GM21786 (cell line): Measurements from ENCODE around the gene APOD.

Experiments
- ATAC-seq: cut with Tn5 transposase; IDR thresholded peaks from one replicate; pipeline ENCODE4 v1.9.1; 2021; ENCODE audit not compliant: unreplicated experiment

Gene APOD

GRCh38 chr3:195587824-195588223 is 4.1 kb upstream of the APOD start:
- no peak for ATAC-seq

GRCh38 chr3:195587406-195587805 is 3.7 kb upstream of the APOD start:
- no peak for ATAC-seq

GRCh38 chr3:195584543-195584870 is 767 bp upstream of the APOD start:
- ATAC-seq, result no peak

- ATAC-seq, result no peak
Observed at GRCh38 chr3:195582947-195583346, 793 bp downstream of the APOD start.

- ATAC-seq, result no peak
Observed at GRCh38 chr3:195580744-195581443, 2.8 kb downstream of the APOD start.

GRCh38 chr3:195579281-195579680 is 4.5 kb downstream of the APOD start:
- ATAC-seq, result no peak

- ATAC-seq, result no peak
Observed at GRCh38 chr3:195578565-195578964, 5.2 kb downstream of the APOD start.

- ATAC-seq, result no peak
Observed at GRCh38 chr3:195577645-195578177, 6.0 kb downstream of the APOD start.

GRCh38 chr3:195574497-195575304 is 9.0 kb downstream of the APOD start:
- no peak for ATAC-seq

GRCh38 chr3:195573611-195574496 is 9.9 kb downstream of the APOD start:
- ATAC-seq, result no peak

- ATAC-seq, result no peak
Observed at GRCh38 chr3:195571361-195571760, 12.4 kb downstream of the APOD start.

GRCh38 chr3:195570912-195571311 is 12.8 kb downstream of the APOD start:
- ATAC-seq, result no peak

GRCh38 chr3:195570344-195570743 is 13.4 kb downstream of the APOD start:
- no peak for ATAC-seq

- ATAC-seq, result no peak
Observed at GRCh38 chr3:195568630-195569029, 15.1 kb downstream of the APOD start.

- no peak for ATAC-seq
Observed at GRCh38 chr3:195566797-195567196, 16.9 kb downstream of the APOD start.

- ATAC-seq, result no peak
Observed at GRCh38 chr3:195565716-195566115, 18.0 kb downstream of the APOD start.

GRCh38 chr3:195563317-195563716 is 20.4 kb downstream of the APOD start:
- ATAC-seq, result no peak

- no peak for ATAC-seq
Observed at GRCh38 chr3:195559723-195560409, 23.9 kb downstream of the APOD start.

- ATAC-seq, result no peak
Observed at GRCh38 chr3:195558602-195559001, 25.1 kb downstream of the APOD start.

GRCh38 chr3:195557322-195557721 is 26.4 kb downstream of the APOD start:
- ATAC-seq, result no peak

GRCh38 chr3:195556390-195556789 is 27.4 kb downstream of the APOD start:
- ATAC-seq, result no peak
